Mucosa of stomach (tissue), 1 donor: ENCODE results near the gene MOCOS.
"Not testable (repeated sequence)": the region's sequence is repeated elsewhere in the genome, so short reads cannot be mapped to it uniquely, and the experiment has no call there.

Experiments used
- H3K27me3 ChIP-seq: one replicate; pipeline ENCODE4 v1.7.0; 2013; ENCODE audit warnings: mild to moderate bottlenecking, low read length; ENCODE audit not compliant: control insufficient read depth, insufficient read depth
- H3K36me3 ChIP-seq: one replicate; pipeline ENCODE4 v1.7.0; 2013; ENCODE audit warnings: low read length; ENCODE audit not compliant: control insufficient read depth, insufficient read depth
- H3K4me1 ChIP-seq: one replicate; pipeline ENCODE4 v1.7.0; 2013; ENCODE audit warnings: mild to moderate bottlenecking, low read length; ENCODE audit not compliant: control insufficient read depth, insufficient read depth
- H3K4me3 ChIP-seq: one replicate; pipeline ENCODE4 v1.7.0; 2013; ENCODE audit warnings: low read length
- H3K9ac ChIP-seq: one replicate; pipeline ENCODE4 v1.7.0; 2013; ENCODE audit warnings: mild to moderate bottlenecking, low read length, moderate library complexity
- H3K9me3 ChIP-seq: one replicate; pipeline ENCODE4 v1.7.0; 2013; ENCODE audit warnings: mild to moderate bottlenecking, low read length, moderate library complexity; ENCODE audit not compliant: control insufficient read depth
- donor health status: Pancreatic carcinoma.

Gene MOCOS

DNA sequence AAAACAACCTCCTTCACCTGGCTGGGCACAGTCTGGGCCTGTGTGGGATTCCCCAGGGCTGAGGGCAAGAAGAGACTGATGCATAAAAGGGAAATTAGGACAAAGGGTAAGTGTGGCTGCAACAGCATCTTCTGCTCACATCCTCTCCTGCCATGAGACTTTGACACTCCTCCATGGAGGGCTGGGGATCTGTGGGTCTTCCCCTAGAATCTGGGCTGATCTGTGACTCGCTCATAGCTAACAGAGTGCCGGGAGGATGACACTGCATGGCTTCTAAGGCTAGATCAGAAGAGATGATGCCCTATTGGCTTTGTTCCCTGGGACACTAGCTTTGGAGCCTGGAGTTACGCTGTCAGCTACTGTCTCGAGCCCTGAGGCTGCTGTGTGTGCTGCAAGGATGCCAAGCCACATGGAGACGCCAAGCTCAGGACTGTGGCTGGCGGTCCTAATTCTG is 24.3 kb downstream of the MOCOS start:
- Histone ChIP-seq H3K4me3 (no peak overlapping the region), H3K27me3 (no peaks in the 10 kb centered on the region), H3K4me1 (no peaks in the 10 kb centered on the region), H3K36me3 (no peaks in the 10 kb centered on the region), H3K9ac (no peak overlapping the region), H3K9me3 (no peaks in the 10 kb centered on the region)

DNA sequence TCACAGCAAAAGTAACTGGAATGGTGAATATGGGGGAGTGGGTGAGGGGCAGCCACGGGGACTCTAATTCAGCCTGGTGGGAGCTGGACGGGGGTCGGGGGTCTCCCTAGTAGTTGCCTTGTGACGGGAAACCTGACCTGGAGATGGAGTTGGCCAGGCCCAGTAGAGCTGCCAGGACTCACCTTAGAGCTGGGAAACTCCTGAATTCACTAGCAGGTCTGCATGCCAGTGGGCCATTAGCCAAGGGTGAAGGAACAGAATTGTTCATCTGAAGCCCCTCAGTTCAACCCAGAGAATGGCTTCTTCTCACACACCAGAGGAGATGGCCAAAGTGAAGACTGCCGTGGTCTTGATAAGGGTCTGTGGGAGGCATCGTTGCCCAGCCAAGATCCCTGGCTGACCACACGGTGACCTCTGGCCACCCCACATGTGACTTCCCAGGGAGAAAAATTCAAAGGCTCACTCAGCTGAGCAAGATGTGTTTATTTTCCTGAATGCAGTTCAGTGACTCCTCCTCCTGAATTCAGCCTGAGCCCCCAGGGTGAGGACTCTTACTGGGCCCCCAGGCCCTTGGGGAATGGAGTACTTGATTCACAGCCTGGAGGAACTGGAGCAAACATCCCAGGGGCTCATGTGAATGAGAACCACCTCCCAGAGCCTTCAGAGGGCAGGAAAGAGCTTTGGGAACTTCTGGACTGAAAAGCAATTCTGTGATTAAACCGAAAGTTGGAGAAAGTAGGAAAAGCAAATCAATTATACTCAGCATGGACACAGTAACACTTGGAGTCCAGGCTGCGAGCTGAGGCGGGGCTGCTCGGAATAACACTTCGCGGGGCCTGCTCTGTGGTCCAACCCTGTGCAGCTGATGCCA is 25.2 kb downstream of the MOCOS start:
- Histone ChIP-seq H3K9ac (no peak overlapping the region), H3K4me3 (no peak overlapping the region), H3K36me3 (no peaks in the 10 kb centered on the region), H3K4me1 (no peaks in the 10 kb centered on the region), H3K9me3 (no peaks in the 10 kb centered on the region), H3K27me3 (no peaks in the 10 kb centered on the region)

DNA sequence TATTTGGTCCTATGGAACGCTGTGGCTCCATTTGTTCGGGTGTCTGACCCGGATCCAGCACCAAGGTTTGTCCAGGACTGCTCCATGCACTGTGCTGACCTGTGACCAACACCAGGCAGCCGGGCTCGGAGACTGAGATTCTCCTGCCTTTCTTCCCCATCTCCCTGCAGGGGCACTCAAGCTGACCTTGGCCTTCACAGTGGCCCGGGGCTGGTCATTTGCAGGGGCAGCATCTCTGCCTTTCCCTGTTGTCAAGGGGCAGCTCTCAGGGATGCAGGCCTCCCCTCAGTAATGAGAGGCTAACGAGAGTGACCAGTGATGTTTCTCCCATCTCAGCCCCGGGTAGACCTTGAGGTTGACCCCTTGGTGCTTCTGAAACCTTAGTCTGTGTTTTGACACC is 27.5 kb downstream of the MOCOS start:
- Histone ChIP-seq H3K27me3 (no peaks in the 10 kb centered on the region), H3K36me3 (no peaks in the 10 kb centered on the region), H3K4me3 (no peak overlapping the region), H3K4me1 (no peaks in the 10 kb centered on the region), H3K9ac (no peak overlapping the region), H3K9me3 (no peaks in the 10 kb centered on the region)

DNA sequence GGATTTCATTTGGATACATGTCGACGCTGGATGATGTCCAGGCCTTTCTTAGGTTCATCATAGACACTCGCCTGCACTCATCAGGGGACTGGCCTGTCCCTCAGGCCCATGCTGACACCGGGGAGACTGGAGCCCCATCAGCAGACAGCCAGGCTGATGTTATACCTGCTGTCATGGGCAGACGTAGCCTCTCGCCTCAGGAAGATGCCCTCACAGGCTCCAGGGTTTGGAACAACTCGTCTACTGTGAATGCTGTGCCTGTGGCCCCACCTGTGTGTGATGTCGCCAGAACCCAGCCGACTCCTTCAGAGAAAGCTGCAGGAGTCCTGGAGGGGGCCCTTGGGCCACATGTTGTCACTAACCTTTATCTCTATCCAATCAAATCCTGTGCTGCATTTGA is 28.3 kb downstream of the MOCOS start:
- Histone ChIP-seq H3K4me1 (no peaks in the 10 kb centered on the region), H3K9ac (no peak overlapping the region), H3K4me3 (no peak overlapping the region), H3K36me3 (no peaks in the 10 kb centered on the region), H3K27me3 (no peaks in the 10 kb centered on the region), H3K9me3 (no peaks in the 10 kb centered on the region)

DNA sequence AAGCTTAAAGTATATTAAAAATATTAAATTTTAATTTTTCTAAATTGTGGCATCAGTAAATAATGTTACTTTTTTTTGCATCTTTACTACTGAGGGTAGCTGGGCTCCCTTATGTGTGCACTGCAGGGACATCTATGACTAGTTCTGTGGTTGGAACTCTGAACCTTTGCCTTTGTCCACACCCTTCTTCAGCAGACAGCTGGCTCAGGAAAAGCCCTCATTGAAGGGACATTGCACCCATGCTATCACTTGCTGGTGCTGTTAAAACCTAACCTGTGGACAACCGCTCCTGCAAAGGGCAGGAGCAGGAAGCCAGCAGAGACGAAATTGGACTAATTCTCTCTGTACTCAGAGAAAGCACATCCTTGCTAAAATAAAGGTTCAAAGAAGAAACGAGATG is 30.1 kb downstream of the MOCOS start:
- H3K4me1 ChIP-seq, result no peaks in the 10 kb centered on the region
- no peak overlapping the region for H3K4me3 ChIP-seq
- no peaks in the 10 kb centered on the region for H3K9me3 ChIP-seq

DNA sequence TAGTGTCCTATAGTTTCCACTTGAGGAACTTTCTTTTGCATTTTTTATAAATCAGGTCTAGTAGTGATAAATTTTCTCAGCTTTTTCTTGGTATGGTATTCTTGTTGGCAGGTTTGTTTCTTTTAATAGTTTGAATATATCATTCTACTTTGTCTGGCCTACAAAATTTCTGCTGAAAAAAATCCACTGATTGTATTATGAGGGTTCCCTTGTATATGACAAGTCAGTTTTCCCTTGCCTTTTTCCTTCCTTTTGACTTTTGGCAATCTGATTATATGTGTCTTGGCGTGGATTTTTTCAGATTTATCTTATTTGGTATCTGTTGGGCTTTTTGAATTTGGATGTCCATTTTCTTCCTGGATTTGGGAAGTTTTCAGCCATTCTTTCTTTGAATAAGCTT is 41.9 kb downstream of the MOCOS start:
- H3K4me3 ChIP-seq, result no peak overlapping the region
- H3K27me3 ChIP-seq, result no peaks in the 10 kb centered on the region
- no peaks in the 10 kb centered on the region for H3K36me3 ChIP-seq
- no peak overlapping the region for H3K9ac ChIP-seq
- no peaks in the 10 kb centered on the region for H3K9me3 ChIP-seq
- H3K4me1 ChIP-seq, result no peaks in the 10 kb centered on the region

More for the DNA sequence above, 30.1 kb downstream of the MOCOS start:
- no peaks in the 10 kb centered on the region for H3K36me3 ChIP-seq
- H3K27me3 ChIP-seq, result no peaks in the 10 kb centered on the region
- no peak overlapping the region for H3K9ac ChIP-seq

DNA sequence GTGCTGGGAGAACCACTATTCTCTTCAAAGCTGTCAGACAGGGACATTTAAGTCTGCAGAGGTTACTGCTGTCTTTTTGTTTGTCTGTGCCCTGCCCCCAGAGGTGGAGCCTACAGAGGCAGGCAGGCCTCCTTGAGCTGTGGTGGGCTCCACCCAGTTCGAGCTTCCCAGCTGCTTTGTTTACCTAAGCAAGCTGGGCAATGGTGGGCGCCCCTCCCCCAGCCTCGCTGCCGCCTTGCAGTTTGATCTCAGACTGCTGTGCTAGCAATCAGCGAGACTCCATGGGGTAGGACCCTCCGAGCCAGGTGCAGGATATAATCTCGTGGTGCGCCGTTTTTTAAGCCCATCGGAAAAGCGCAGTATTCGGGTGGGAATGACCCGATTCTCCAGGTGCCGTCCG is 53.2 kb downstream of the MOCOS start:
- H3K9me3 ChIP-seq, H3K4me3 ChIP-seq: not testable (repeated sequence)

DNA sequence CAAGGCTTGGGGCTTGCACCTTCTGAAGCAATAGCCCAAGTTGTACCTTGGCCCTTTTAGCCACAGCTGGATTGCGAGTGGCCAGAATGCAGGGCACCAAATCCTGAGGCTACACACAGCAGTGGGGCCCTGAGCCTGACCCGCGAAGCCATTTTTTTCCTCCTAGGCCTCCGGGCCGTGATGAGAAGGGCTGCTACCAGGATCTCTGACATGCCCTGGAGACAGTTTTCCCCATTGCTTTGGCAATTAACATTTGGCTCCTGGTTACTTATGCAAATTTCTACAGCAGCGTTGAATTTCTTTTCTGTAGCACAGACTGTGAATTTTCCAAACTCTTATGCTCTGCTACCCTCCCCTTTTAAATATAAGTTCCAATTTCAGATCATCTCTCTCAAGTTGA is 54.5 kb downstream of the MOCOS start:
- Histone ChIP-seq H3K27me3 (no peaks in the 10 kb centered on the region), H3K9ac (no peak overlapping the region), H3K4me1 (no peaks in the 10 kb centered on the region), H3K9me3 (no peaks in the 10 kb centered on the region), H3K36me3 (no peaks in the 10 kb centered on the region), H3K4me3 (no peak overlapping the region)

More for the DNA sequence above, 53.2 kb downstream of the MOCOS start:
- H3K36me3 ChIP-seq, H3K9ac ChIP-seq, H3K27me3 ChIP-seq, H3K4me1 ChIP-seq: not testable (repeated sequence)

DNA sequence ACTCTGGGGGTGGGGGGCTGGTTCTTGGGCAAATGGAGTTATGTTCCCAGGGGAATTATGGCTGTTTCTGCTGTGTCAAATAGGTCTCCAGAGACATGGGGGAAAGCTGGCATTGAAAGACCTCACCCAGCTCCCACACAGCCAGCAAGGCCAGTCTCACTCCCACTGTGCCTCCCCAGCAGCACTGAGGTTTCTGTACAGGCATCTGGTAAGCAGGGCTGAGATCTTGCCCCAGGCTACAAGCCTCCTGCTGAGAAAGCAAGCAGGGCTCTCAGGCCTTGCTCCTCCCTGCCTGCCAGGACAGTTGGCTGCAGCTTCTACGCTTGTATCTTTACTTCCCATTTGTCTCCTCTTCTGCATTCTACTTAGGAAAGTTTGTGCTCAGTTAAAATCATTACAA is 59.7 kb downstream of the MOCOS start:
- H3K4me3 ChIP-seq, result no peak overlapping the region
- no peaks in the 10 kb centered on the region for H3K27me3 ChIP-seq
- H3K9me3 ChIP-seq, result no peaks in the 10 kb centered on the region
- no peaks in the 10 kb centered on the region for H3K4me1 ChIP-seq
- no peaks in the 10 kb centered on the region for H3K36me3 ChIP-seq
- H3K9ac ChIP-seq, result no peak overlapping the region

DNA sequence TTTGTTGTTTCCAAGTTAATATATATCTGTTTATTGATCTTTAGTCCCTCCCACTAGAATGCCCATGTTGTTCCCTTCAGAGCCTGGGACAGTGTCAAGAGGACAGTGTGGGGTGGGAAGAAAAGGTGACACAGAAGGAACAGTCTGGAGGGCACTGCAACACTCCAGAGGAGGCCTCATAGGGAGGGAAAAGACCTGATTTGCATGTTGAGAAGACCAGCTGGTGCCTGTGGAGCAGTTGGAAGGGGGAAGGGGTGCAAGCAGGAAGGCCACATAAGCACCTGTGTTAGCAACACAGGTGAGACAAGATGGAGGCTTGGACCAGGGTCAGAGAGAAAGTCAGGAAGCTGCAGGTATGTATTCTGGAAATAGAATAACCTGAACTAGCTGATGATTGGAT is 62.1 kb downstream of the MOCOS start:
- no peaks in the 10 kb centered on the region for H3K4me1 ChIP-seq
- H3K36me3 ChIP-seq, result no peaks in the 10 kb centered on the region
- H3K4me3 ChIP-seq, result no peak overlapping the region
- no peaks in the 10 kb centered on the region for H3K27me3 ChIP-seq
- H3K9ac ChIP-seq, result no peak overlapping the region
- H3K9me3 ChIP-seq, result no peaks in the 10 kb centered on the region

DNA sequence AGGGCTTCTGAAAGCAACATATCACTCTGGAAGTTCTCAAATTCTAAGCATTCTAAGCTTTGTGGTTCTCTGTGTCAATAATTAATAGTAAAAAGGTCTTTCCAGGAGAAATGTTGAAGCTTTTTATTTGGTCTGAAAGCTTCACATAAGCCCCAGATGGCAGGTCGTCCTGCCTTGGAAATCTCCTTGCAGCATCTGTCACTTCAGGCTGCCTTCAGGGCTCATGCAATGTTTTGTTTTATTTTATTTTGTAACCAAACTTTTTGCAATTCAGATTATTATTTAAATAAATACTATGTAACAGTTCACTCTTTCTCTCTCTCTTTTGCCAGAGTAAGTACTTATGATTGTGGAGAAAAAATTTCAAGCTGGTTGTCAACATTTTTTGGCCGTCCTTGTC is 63.5 kb downstream of the MOCOS start:
- no peak overlapping the region for H3K4me3 ChIP-seq
- no peak overlapping the region for H3K9ac ChIP-seq
- H3K9me3 ChIP-seq, result no peaks in the 10 kb centered on the region
- H3K36me3 ChIP-seq, result no peaks in the 10 kb centered on the region
- no peaks in the 10 kb centered on the region for H3K27me3 ChIP-seq
- H3K4me1 ChIP-seq, result no peaks in the 10 kb centered on the region

DNA sequence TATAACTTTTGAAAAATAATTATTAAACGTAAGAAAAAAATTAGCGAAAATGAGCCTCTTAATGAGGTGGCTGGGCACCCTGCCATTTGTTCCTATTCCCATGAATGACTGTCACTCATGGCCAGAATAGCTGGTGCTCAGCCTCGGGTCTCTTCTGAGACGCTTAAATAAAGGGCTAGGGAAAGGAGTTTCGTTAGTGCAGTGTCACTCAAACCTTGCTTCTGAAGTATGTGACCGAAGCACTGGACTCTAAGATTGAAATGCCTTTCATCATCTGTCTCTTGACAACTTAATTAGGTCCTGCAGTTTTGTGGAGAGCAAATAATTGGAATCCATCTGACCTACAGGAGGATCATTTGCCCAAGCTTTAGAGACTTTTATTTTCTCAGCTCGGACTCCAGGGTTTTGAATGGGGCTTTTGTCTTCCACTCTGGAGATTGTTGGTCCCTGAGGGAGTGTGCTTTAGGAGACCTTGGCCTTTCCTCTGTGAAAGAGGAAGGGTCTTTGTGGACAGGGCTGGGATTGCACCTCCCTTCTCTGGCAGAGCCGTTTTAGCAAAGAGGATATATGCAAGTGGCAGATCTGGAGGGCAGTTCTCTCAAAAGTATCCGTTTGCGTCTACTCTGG is 67.9 kb downstream of the MOCOS start:
- no peaks in the 10 kb centered on the region for H3K27me3 ChIP-seq
- no peaks in the 10 kb centered on the region for H3K4me1 ChIP-seq
- no peak overlapping the region for H3K9ac ChIP-seq
- H3K4me3 ChIP-seq, result no peak overlapping the region
- H3K9me3 ChIP-seq, result no peaks in the 10 kb centered on the region
- no peaks in the 10 kb centered on the region for H3K36me3 ChIP-seq
